HepG2 (cell line): ENCODE measurements around the gene MYL6B.

Experiments used
- HCFC1 ChIP-seq: fragments of 150-350 bp; IDR thresholded peaks from 2 replicates; pipeline ENCODE4 v1.6.1; 2014; ENCODE audit warnings: low read depth, low read length
- HOXD1 ChIP-seq: sonication (generic); formaldehyde crosslinking; IDR thresholded peaks from 2 replicates; pipeline ENCODE4 v1.5.0; 2020; ENCODE audit warnings: missing genetic modification reagents
- JUND ChIP-seq: sonication (generic); formaldehyde crosslinking; IDR thresholded peaks from 2 replicates; pipeline ENCODE4 v1.8.0; 2022; ENCODE audit warnings: mild to moderate bottlenecking, missing genetic modification reagents
- KDM2A ChIP-seq: sonication (generic); formaldehyde crosslinking; IDR thresholded peaks from 2 replicates; pipeline ENCODE4 v1.4.0; 2020; ENCODE audit warnings: low read depth, missing genetic modification reagents, borderline replicate concordance
- MATR3 ChIP-seq: sonication (generic); formaldehyde crosslinking; IDR thresholded peaks from 2 replicates; pipeline ENCODE4 v1.4.0; 2020; ENCODE audit warnings: missing genetic modification reagents
- MXD1 ChIP-seq: sonication (generic); formaldehyde crosslinking; IDR thresholded peaks from 2 replicates; pipeline ENCODE4 v1.4.0; 2020; ENCODE audit warnings: mild to moderate bottlenecking, missing genetic modification reagents
- MYNN ChIP-seq: sonication (generic); formaldehyde crosslinking; IDR thresholded peaks from 2 replicates; pipeline ENCODE4 v1.4.0; 2020; ENCODE audit warnings: mild to moderate bottlenecking, low read depth, missing genetic modification reagents
- ONECUT2 ChIP-seq: sonication (generic); formaldehyde crosslinking; IDR thresholded peaks from 2 replicates; pipeline ENCODE4 v1.4.0; 2020; ENCODE audit warnings: missing genetic modification reagents
- RAD21 ChIP-seq: fragments of 450-650 bp; formaldehyde crosslinking; IDR thresholded peaks from 2 replicates; pipeline ENCODE4 v1.5.0; 2020; ENCODE audit warnings: mild to moderate bottlenecking
- STAT6 ChIP-seq: sonication (generic); formaldehyde crosslinking; IDR thresholded peaks from 2 replicates; pipeline ENCODE4 v1.4.0; 2020; ENCODE audit warnings: missing genetic modification reagents, mild to moderate bottlenecking, borderline replicate concordance
- YY1 ChIP-seq: IDR thresholded peaks from 2 replicates; pipeline ENCODE4 v1.6.1; 2011; ENCODE audit warnings: low read length, low read depth, moderate library complexity, mild to moderate bottlenecking; ENCODE audit not compliant: insufficient read depth, insufficient replicate concordance
- ZNF12 ChIP-seq: sonication (generic); formaldehyde crosslinking; IDR thresholded peaks from 2 replicates; pipeline ENCODE4 v1.5.0; 2020; ENCODE audit warnings: missing genetic modification reagents
- ZNF512 ChIP-seq: sonication (generic); formaldehyde crosslinking; IDR thresholded peaks from 2 replicates; pipeline ENCODE4 v1.4.0; 2020; ENCODE audit warnings: mild to moderate bottlenecking, missing genetic modification reagents
- ZNF605 ChIP-seq: sonication (generic); formaldehyde crosslinking; IDR thresholded peaks from 2 replicates; pipeline ENCODE4 v1.8.0; 2022; ENCODE audit warnings: mild to moderate bottlenecking, missing genetic modification reagents

GRCh38 chr12:56114084-56114483, 38.3 kb upstream of the MYL6B start:
- TF ChIP-seq STAT6 (CRISPR knock-in tag) (no peak), MYNN (CRISPR knock-in tag) (no peak), ZNF605 (no peak), MATR3 (CRISPR knock-in tag) (no peak), JUND (CRISPR knock-in tag) (no peak), YY1 (no peak), MXD1 (CRISPR knock-in tag) (no peak), ONECUT2 (no peak), KDM2A (CRISPR knock-in tag) (no peak), HCFC1 (no peak), RAD21 (CRISPR knock-in tag) (no peak), HOXD1 (CRISPR knock-in tag) (no peak), ZNF12 (CRISPR knock-in tag) (no peak), ZNF512 (CRISPR knock-in tag) (no peak)
